Panc1 (cell line): ENCODE measurements around the gene STYXL1. TPM values are rescaled to one million over a fixed set of nuclear protein-coding genes. Genes with fewer than 3 reads are reported as not detected.

ENCODE experiments used
- ATAC-seq: fragments of 200-7000 bp; cut with Tn5 transposase; 2 replicates; pipeline ENCODE4 v1.9.1; 2020; ENCODE audit warnings: mild to moderate bottlenecking, moderate library complexity
- BruUV-seq: library from RNA; stranded (reverse); fragments of 400-500 nt; replicated peaks from 2 replicates; lab custom pipeline; 2021; lab: Mats Ljungman, UMichigan
- CTCF ChIA-PET: fragments of 300-600 bp; sonication (Branson Sonifier 250); formaldehyde crosslinking; loops from one replicate; lab custom pipeline; 2022; ENCODE audit warnings: antibody characterized with exemption; lab: Charles Lee
- POLR2A ChIA-PET: fragments of 300-600 bp; sonication (Branson Sonifier 250); formaldehyde crosslinking; loops from one replicate; lab custom pipeline; 2022; ENCODE audit warnings: antibody characterized with exemption; lab: Charles Lee
- DNase-seq: peaks from one replicate; pipeline ENCODE4 v3.0.0-alpha.2; 2010; ENCODE audit warnings: low read depth, low spot score
- H3K27ac ChIP-seq: 2 replicates; pipeline ENCODE4 v1.5.1; 2011; ENCODE audit warnings: mild to moderate bottlenecking, low read length, inconsistent platforms
- H3K27me3 ChIP-seq: fragments of 200-500 bp; sonication (Bioruptor generic); 2 replicates; pipeline ENCODE4 v1.6.0; 2014; ENCODE audit warnings: low read length, inconsistent platforms; ENCODE audit not compliant: control insufficient read depth, insufficient read depth
- H3K36me3 ChIP-seq: fragments of 200-500 bp; sonication (Bioruptor generic); 2 replicates; pipeline ENCODE4 v1.5.1; 2014; ENCODE audit warnings: inconsistent platforms, mild to moderate bottlenecking, low read length, moderate library complexity; ENCODE audit not compliant: control insufficient read depth, insufficient read depth
- H3K4me1 ChIP-seq: 2 replicates; pipeline ENCODE4 v1.5.1; 2011; ENCODE audit warnings: inconsistent platforms, mild to moderate bottlenecking, low read length, moderate library complexity; ENCODE audit not compliant: control insufficient read depth, insufficient read depth
- H3K4me3 ChIP-seq, 2 experiments: 2 replicates each; pipeline ENCODE4 v1.5.1; 2011 to 2012; ENCODE audit warnings: low read depth in 2 of 2, low read length in 2 of 2, mild to moderate bottlenecking in 2 of 2, inconsistent platforms in 1 of 2, moderate library complexity in 1 of 2
- H3K9me3 ChIP-seq: fragments of 200-500 bp; sonication (Bioruptor generic); 2 replicates; pipeline ENCODE4 v1.5.1; 2014; ENCODE audit warnings: low read depth, mild to moderate bottlenecking, inconsistent platforms, low read length, moderate library complexity; ENCODE audit not compliant: control insufficient read depth, insufficient read depth
- POLR2AphosphoS5 ChIP-seq: IDR thresholded peaks from 2 replicates; pipeline ENCODE4 v1.6.1; 2012; ENCODE audit warnings: mild to moderate bottlenecking, low read depth, low read length, moderate library complexity
- SIN3A ChIP-seq: IDR thresholded peaks from 2 replicates; pipeline ENCODE4 v1.6.1; 2012; ENCODE audit warnings: low read depth, mild to moderate bottlenecking, low read length, moderate library complexity, borderline replicate concordance; ENCODE audit not compliant: insufficient read depth
- TCF7L2 ChIP-seq: IDR thresholded peaks from 2 replicates; pipeline ENCODE4 v1.6.1; 2011; ENCODE audit warnings: mild to moderate bottlenecking, low read depth, low read length, inconsistent platforms
- in situ Hi-C: cut with HindIII; loops from 2 replicates; pipeline ENCODE4 v1.10.0; 2016; ENCODE audit warnings: low sequenced_read_pairs, low pct_unique_long_range_greater_than_20kb
- intact Hi-C: fragments of 100-400 bp; cut with micrococcal nuclease; formaldehyde crosslinking; loops from one replicate; pipeline ENCODE4 v1.10.0; 2022; ENCODE audit not compliant: unreplicated experiment
- total RNA-seq: library from RNA; stranded (reverse); gene quantifications from one replicate; pipeline ENCODE4 v1.2.1, GENCODE V29; 2021; ENCODE audit not compliant: unreplicated experiment
- TF ChIP-seq, protein P1 (sequence below): fragments of 450-650 bp; IDR thresholded peaks from 2 replicates; pipeline ENCODE4 v1.5.1; 2017; ENCODE audit warnings: mild to moderate bottlenecking
- TF ChIP-seq, protein P2 (sequence below), 2 experiments: IDR thresholded peaks; 2 replicates each; pipeline ENCODE4 v1.6.1; 2011 to 2012; ENCODE audit warnings: low read depth in 2 of 2, control low read depth in 1 of 2, low read length in 1 of 2, mild to moderate bottlenecking in 1 of 2, moderate library complexity in 1 of 2; ENCODE audit not compliant: insufficient read depth in 1 of 2

The STYXL1 gene
- total RNA-seq, 1 experiment from 2014 or later, result 57.6 TPM

DNA sequence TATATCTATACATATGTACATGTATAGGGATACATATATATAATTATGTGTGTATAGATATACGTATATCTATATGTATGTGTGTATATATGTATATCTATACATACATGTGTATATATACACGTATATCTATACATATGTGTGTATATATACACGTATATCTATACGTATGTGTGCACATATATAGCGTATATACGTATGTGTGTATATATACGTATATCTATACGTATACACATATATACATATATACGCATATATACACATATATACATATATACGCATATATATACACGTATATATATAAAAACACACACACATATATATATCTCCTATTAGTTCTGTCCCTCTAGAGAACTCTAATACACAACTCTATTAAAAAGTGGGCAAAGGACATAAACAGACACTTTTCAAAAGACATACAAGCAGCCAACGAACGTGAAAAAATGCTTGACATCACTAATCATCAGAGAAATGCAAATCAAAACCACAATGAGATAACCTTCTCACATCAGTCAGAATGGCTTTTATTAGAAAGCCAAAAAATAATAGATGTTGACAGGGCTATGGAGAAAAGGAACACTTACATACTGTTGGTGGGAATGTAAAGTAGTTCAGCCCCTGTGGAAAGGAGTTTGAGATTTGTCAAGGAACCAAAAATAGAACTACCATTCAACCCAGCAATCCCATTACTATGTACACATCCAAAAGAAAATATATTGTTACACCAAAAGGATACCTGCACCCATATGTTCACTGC lies 31.4 kb downstream of the STYXL1 start:
- BruUV-seq, result no TSS peak
- POLR2A ChIA-PET, result no interaction called here

DNA sequence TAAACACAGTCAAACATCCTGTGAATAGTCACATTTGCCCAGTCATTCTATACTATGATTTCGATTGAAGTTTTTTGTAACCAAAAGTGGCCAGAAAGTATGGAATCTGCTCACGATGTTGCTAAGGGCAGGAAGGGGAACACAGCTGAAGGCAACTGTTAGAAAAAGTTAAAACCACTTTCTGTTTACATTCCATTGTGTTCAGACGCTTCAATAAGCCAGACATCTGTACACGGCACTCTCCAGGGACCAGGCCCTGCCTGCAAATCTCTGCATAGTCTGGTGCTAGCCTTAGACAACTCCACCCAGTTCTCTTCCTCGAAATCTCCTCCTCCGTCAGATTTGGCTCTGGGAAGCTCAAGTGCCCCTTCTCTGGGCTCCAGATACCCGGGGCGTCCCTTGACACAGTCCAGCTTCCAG lies 36.3 kb downstream of the STYXL1 start:
- BruUV-seq, result TSS peak; percentile 48
- no peak for TF ChIP-seq TCF7L2
- TF ChIP-seq, protein P1, sequence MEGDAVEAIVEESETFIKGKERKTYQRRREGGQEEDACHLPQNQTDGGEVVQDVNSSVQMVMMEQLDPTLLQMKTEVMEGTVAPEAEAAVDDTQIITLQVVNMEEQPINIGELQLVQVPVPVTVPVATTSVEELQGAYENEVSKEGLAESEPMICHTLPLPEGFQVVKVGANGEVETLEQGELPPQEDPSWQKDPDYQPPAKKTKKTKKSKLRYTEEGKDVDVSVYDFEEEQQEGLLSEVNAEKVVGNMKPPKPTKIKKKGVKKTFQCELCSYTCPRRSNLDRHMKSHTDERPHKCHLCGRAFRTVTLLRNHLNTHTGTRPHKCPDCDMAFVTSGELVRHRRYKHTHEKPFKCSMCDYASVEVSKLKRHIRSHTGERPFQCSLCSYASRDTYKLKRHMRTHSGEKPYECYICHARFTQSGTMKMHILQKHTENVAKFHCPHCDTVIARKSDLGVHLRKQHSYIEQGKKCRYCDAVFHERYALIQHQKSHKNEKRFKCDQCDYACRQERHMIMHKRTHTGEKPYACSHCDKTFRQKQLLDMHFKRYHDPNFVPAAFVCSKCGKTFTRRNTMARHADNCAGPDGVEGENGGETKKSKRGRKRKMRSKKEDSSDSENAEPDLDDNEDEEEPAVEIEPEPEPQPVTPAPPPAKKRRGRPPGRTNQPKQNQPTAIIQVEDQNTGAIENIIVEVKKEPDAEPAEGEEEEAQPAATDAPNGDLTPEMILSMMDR, result no peak
- TF ChIP-seq SIN3A, result no peak
- TF ChIP-seq, protein P2, sequence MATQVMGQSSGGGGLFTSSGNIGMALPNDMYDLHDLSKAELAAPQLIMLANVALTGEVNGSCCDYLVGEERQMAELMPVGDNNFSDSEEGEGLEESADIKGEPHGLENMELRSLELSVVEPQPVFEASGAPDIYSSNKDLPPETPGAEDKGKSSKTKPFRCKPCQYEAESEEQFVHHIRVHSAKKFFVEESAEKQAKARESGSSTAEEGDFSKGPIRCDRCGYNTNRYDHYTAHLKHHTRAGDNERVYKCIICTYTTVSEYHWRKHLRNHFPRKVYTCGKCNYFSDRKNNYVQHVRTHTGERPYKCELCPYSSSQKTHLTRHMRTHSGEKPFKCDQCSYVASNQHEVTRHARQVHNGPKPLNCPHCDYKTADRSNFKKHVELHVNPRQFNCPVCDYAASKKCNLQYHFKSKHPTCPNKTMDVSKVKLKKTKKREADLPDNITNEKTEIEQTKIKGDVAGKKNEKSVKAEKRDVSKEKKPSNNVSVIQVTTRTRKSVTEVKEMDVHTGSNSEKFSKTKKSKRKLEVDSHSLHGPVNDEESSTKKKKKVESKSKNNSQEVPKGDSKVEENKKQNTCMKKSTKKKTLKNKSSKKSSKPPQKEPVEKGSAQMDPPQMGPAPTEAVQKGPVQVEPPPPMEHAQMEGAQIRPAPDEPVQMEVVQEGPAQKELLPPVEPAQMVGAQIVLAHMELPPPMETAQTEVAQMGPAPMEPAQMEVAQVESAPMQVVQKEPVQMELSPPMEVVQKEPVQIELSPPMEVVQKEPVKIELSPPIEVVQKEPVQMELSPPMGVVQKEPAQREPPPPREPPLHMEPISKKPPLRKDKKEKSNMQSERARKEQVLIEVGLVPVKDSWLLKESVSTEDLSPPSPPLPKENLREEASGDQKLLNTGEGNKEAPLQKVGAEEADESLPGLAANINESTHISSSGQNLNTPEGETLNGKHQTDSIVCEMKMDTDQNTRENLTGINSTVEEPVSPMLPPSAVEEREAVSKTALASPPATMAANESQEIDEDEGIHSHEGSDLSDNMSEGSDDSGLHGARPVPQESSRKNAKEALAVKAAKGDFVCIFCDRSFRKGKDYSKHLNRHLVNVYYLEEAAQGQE (IDR thresholded peaks at IDR 0.05; ENCODE audit: insufficient read depth in 1 of 2, low read depth in 2 of 2, low read length in 1 of 2), result no peak
- TF ChIP-seq POLR2AphosphoS5, result no peak
- intact Hi-C loops, result no loop called here
- Histone ChIP-seq H3K9me3 (no peaks in the 10 kb centered on the region), H3K27ac (no peak overlapping the region), H3K4me1 (no peaks in the 10 kb centered on the region), H3K27me3 (no peaks in the 10 kb centered on the region), H3K4me3 (no peak overlapping the region), H3K36me3 (no peaks in the 10 kb centered on the region)
- CTCF ChIA-PET, result no interaction called here
- DNase-seq (no peak), ATAC-seq (no peak)
- in situ Hi-C loops, result no loop called here
- POLR2A ChIA-PET, result no interaction called here

More for the DNA sequence above, 31.4 kb downstream of the STYXL1 start:
- no peaks in the 10 kb centered on the region for H3K4me1 ChIP-seq
- DNase-seq, result no peak
- H3K9me3 ChIP-seq, result no peaks in the 10 kb centered on the region
- no peak for ATAC-seq
- TF ChIP-seq, protein P1, result no peak
- TF ChIP-seq SIN3A, result no peak
- TF ChIP-seq POLR2AphosphoS5, result no peak
- H3K4me3 ChIP-seq, result no peak overlapping the region
- no peaks in the 10 kb centered on the region for H3K27me3 ChIP-seq
- no peaks in the 10 kb centered on the region for H3K36me3 ChIP-seq
- no peak overlapping the region for H3K27ac ChIP-seq
- CTCF ChIA-PET, result no interaction called here
- in situ Hi-C loops, result no loop called here
- intact Hi-C loops, result no loop called here
